Suprapubic skin (tissue), 4 donors: ENCODE measurements around the gene STK32B.

ENCODE experiments used
- EP300 ChIP-seq: sonication (generic); formaldehyde crosslinking; IDR thresholded peaks from one replicate; pipeline ENCODE4 v1.6.1; 2017; ENCODE audit warnings: antibody characterized with exemption
- POLR2A ChIP-seq, 2 donors: fragments of 450-650 bp; IDR thresholded peaks; one replicate each; pipeline ENCODE4 v1.6.1; 2017; ENCODE audit warnings: antibody characterized with exemption in 2 of 2, mild to moderate bottlenecking in 2 of 2, moderate library complexity in 2 of 2
- POLR2AphosphoS5 ChIP-seq, 3 donors: sonication (generic); formaldehyde crosslinking; IDR thresholded peaks; one replicate each; pipeline ENCODE4 v1.6.1; 2017; ENCODE audit warnings: antibody characterized with exemption in 3 of 3
- TF ChIP-seq, protein P1 (sequence below), 2 donors: fragments of 200-600 bp in 1 of 2; fragments of 450-650 bp in 1 of 2; sonication (generic) in 1 of 2; IDR thresholded peaks; one replicate each; pipeline ENCODE4 v1.5.1; 2016 to 2019; ENCODE audit warnings: antibody characterized with exemption in 2 of 2, mild to moderate bottlenecking in 1 of 2, moderate library complexity in 1 of 2

DNA sequence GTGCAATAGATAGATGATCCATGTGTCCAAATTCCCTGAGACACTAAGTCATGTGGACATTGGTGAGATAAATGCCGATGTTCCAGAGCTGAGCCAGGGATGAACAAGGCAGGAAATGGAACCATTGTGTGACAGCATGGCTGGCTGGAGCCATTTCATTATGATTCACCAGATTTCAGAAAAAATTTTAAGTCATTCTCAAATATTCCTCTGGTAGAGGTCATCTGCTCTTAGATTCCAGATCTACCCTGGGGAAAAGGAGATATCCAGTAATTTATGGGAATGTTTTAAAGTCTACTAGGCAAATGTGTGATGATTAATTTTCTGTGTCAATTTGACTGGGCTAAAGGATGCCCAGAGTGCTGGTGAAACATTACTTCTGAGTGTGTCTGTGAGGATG, 287.3 kb downstream of the STK32B start:
- TF ChIP-seq, protein P1, sequence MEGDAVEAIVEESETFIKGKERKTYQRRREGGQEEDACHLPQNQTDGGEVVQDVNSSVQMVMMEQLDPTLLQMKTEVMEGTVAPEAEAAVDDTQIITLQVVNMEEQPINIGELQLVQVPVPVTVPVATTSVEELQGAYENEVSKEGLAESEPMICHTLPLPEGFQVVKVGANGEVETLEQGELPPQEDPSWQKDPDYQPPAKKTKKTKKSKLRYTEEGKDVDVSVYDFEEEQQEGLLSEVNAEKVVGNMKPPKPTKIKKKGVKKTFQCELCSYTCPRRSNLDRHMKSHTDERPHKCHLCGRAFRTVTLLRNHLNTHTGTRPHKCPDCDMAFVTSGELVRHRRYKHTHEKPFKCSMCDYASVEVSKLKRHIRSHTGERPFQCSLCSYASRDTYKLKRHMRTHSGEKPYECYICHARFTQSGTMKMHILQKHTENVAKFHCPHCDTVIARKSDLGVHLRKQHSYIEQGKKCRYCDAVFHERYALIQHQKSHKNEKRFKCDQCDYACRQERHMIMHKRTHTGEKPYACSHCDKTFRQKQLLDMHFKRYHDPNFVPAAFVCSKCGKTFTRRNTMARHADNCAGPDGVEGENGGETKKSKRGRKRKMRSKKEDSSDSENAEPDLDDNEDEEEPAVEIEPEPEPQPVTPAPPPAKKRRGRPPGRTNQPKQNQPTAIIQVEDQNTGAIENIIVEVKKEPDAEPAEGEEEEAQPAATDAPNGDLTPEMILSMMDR (IDR thresholded peaks at IDR 0.05): no peak
- TF ChIP-seq POLR2AphosphoS5 (IDR thresholded peaks at IDR 0.05) (no peak), POLR2A (IDR thresholded peaks at IDR 0.05) (no peak), EP300 (no peak)
